Measurements from ENCODE around the gene PRAMEF10.

DNA sequence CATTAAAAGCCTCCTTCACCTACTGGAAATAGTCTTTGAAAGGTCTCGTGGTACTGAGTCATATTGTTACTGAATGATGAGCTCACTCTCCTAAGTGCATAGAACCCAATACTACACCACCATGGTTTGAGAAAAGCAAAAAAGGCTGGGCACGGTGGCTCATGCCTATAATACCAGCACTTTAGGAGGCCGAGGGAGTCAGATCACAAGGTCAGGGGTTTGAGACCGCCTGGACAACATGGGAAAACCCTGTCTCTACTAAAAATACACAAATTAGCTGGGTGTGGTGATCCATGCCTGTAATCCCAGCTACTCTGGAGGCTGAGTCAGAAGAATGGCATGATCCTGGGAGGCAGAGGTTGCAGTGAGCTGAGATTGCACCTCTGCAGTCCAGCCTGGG, 46.3 kb downstream of the PRAMEF10 start:
- TF ChIP-seq, protein P1, sequence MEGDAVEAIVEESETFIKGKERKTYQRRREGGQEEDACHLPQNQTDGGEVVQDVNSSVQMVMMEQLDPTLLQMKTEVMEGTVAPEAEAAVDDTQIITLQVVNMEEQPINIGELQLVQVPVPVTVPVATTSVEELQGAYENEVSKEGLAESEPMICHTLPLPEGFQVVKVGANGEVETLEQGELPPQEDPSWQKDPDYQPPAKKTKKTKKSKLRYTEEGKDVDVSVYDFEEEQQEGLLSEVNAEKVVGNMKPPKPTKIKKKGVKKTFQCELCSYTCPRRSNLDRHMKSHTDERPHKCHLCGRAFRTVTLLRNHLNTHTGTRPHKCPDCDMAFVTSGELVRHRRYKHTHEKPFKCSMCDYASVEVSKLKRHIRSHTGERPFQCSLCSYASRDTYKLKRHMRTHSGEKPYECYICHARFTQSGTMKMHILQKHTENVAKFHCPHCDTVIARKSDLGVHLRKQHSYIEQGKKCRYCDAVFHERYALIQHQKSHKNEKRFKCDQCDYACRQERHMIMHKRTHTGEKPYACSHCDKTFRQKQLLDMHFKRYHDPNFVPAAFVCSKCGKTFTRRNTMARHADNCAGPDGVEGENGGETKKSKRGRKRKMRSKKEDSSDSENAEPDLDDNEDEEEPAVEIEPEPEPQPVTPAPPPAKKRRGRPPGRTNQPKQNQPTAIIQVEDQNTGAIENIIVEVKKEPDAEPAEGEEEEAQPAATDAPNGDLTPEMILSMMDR (IDR thresholded peaks at IDR 0.05): no peak
- no peak for TF ChIP-seq POLR2A (IDR thresholded peaks at IDR 0.05)
